Stimulated activated CD4-positive, alpha-beta T cell treated with anti-CD3 and anti-CD28 coated beads, Interleukin-1b, Interleukin-23, amount 100 ng/mL, for 1 hour (primary cell): ENCODE measurements around the gene FKBP10.

Experiments used
- DNase-seq, 2 donors: peaks; one replicate each; pipeline ENCODE4 v3.0.0-alpha.2; 2020; ENCODE audit warnings: low read depth in 2 of 2

The FKBP10 gene

GRCh38 chr17:41782142-41782541 is 30.7 kb upstream of the FKBP10 start:
- DNase-seq: no peak

- no peak for DNase-seq
These were observed 28.5 kb upstream of the FKBP10 start for GRCh38 chr17:41784207-41784744.

- DNase-seq: no peak
These were observed 27.5 kb upstream of the FKBP10 start for GRCh38 chr17:41785091-41785858.

DNA sequence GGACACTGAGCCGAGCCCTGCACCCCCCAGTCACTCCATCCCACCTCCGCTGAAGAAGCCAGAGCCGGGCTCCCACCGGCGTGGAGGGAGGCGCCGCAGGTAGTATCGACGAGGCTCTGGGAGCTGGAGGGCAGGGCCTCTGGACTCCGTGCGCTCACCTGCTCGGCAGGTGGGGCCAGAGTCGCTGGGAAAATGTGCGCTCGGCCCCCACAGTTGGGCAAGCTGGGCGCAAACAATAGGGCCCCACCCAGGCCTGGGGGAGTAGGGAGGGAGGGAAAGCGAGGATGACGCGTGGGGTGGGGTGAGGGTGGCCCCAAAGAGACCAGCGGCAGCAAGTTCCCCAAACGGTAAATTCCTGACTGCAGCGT is 27.0 kb upstream of the FKBP10 start:
- no peak for DNase-seq

DNA sequence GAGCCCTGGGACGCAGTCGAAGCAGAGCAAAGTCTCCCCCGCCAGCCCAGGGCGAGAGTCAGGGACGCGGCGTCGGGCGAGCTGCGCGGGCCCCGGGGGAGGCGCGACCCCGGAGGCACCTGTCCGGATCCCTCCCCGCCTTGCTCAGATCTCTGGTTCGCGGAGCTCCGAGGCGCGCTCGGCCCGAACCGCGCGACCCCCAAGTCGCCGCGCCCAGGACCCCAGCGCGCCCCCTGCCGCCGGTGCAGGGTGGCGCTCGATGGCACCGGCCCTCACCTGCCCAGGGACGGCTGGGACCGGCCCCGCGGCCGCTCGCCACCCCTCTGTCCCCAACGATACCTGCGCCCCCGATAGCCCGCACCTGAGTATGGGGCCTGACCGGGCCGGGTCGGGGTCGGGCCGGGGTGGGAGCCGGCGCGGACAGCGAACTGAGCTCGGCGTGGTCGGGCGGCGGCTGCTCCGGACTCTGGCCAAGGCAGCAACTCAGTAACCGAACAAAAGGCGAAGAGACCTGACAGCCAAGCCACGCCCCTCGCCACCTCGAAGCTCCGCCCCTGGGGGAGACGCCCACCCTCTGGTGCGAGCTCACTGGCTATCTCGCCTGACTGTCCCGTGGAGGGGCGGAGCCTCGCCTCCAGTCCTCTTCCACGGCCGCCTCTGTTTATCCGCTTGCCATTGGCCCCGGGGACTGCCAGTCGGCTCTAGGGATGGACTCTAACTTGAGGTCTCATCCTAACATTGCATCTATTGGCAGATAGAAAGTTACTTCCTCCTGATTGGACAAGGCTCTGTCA is 26.4 kb upstream of the FKBP10 start, which contains the start of gene JUP:
Gene JUP, minus strand, starts transcription at position 485 of the 794 bp plus-strand sequence. CDS start 14,857 bp downstream, outside the sequence.
- peak; percentile 66 to 86 for DNase-seq

DNA sequence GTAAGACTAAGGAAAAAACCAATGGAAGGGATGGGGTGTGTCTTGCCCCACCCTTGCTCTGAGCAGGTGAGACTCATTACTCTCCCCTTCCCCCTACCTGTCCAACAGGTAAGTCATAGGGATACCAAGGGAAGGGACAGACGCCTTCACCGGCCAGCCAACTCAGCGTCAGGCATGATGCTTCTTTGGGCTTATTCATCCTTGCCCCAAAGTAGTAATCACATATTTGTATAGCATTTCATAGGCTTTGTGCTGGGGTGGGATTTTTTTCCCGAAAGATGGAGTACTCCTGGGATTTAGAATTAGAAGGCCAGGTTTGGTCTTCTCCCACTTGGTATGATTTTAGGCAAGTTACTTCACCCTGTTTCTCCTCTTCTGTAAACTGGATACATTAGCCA is 25.8 kb upstream of the FKBP10 start:
- no peak for DNase-seq

DNA sequence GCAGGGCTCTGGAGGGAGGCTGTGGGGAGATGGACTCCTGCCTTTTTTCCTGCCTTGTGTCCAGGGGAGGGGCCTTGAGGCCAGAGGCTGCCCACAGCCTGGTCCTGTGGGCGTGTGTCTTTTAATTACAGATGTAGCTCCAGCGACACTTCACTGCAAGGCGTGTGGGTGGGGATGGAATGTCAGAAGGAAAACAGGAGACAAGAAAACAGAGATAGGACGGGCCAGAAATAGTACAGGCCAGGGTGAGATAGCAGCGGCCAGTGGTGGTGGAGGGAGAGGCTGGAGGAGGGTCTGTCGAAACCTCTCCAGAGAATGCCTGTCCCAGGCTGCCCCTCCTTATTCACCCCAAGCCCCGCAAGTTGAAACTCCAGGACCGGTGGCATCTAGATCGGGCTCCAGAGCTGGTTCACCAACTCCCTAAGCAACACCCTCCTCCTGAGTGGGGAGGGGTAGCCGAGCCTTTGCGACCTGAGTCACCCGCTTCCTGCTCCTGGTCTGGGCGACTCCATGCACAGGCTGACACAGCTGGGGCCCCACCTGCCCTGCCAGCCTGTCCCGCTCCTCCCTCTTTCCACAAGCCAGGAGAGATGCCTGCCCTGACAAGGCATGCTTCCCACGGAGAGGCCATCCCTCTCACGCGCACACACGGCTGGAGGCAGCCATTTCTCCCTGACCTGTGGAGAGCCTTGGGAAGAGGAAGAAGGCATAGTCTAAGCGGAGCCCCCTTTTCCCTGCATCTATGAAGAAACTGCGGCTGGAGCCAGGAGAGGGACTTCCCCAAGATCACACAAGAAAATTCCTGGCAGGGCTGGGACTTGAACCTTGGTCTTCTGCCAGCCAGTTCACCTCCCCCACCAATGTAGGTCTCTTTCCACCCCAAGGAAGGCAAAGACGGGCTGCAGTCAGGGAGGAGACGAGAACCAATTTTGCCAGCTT is 19.7 kb upstream of the FKBP10 start:
- no peak for DNase-seq

- no peak for DNase-seq
These were observed 18.8 kb upstream of the FKBP10 start for GRCh38 chr17:41793784-41794539.

GRCh38 chr17:41794540-41794975 is 18.2 kb upstream of the FKBP10 start:
- DNase-seq: no peak

GRCh38 chr17:41796121-41796895 is 16.5 kb upstream of the FKBP10 start:
- DNase-seq: no peak

DNA sequence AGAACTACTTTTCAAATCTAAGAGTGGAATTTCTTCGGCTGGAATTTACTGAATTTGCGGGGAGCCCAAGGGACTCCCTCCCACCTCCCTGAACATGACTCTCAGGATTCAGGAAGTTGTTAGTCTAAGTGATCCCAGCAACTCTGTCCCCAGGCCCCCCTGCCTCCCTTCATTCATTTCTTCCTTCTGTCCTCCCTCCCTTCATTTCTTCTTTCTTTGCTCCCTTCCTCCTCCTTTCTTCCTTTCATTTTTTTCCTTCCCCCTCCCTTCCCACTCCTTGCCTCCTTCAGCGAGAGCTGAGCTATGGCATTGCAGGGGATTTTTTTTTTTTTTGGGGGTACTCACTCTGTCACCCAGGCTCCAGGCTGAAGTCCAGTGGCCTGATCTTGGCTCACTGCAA is 15.4 kb upstream of the FKBP10 start:
- DNase-seq: no peak

GRCh38 chr17:41799366-41799765 is 13.4 kb upstream of the FKBP10 start:
- DNase-seq: no peak

- no peak for DNase-seq
These were observed 12.0 kb upstream of the FKBP10 start for GRCh38 chr17:41800601-41801373.

DNA sequence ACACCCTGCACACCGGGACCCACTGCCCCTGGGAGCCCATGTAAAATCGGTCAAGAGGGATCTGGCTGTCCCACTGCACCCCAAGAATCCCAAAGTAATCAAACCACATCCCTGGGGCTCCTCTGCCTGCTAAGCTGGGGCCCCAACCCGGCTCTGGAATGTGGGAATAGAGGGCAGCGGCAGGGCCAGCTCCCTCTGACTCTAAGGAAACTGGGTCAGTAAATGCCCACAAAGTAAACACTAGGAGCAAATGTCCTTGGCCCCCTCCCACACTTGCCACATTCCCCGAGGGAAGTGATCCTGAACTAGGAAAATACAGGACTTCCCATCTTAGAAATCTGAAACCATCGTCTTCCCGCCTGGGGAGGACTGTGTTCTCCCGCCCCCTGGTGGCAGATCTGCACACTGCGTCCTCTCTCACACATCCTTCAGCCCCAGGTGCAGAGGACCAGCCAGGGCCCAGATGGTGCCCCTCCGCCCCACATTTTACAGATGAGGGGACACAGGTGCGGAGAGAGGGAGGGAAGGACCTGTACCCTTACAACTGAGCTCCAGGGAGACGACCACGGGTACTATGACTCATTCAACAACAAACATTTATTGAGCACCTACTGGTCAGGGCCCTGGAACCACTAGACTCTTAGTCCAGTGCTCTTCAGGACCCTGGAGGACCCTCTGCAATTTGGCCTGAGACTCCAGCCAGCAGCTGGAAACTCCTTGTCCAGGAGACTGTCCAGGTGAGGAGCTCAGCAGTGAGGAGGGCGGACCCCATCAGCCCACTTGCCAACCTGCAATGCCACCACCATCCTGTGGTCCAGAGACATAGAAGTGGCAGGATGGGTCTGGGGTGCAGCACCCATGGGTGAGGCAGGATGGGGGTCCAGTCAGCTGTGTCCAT is 11.2 kb upstream of the FKBP10 start:
- peak; percentile 37 to 70 for DNase-seq

GRCh38 chr17:41803049-41804020 is 9.5 kb upstream of the FKBP10 start:
- no peak for DNase-seq

- DNase-seq: no peak
These were observed 5.9 kb upstream of the FKBP10 start for GRCh38 chr17:41806685-41807445.
